Neural cell (in vitro differentiated cells): ENCODE results near the gene DDHD1.

ENCODE experiments used
- CTCF ChIP-seq: fragments of 450-650 bp; IDR thresholded peaks from 2 replicates; pipeline ENCODE4 v1.5.1; 2014; ENCODE audit warnings: antibody characterized with exemption, mild to moderate bottlenecking, moderate library complexity; ENCODE audit not compliant: poor library complexity, severe bottlenecking
- EP300 ChIP-seq: fragments of 450-650 bp; conservative IDR thresholded peaks from 2 replicates; pipeline ENCODE4 v1.6.1; 2014; ENCODE audit warnings: antibody characterized with exemption, mild to moderate bottlenecking, moderate library complexity; ENCODE audit not compliant: poor library complexity, severe bottlenecking
- EZH2 ChIP-seq: fragments of 200-600, 300-800 bp; shearing (Covaris generic), sonication (generic); IDR thresholded peaks from 2 replicates; pipeline ENCODE4 v1.6.1; 2014; ENCODE audit warnings: antibody characterized with exemption, low read length, borderline replicate concordance, mild to moderate bottlenecking; ENCODE audit not compliant: insufficient read depth, poor library complexity, severe bottlenecking
- MXI1 ChIP-seq: fragments of 450-650 bp; conservative IDR thresholded peaks from 2 replicates; pipeline ENCODE4 v1.6.1; 2014; ENCODE audit warnings: antibody characterized with exemption, mild to moderate bottlenecking; ENCODE audit not compliant: poor library complexity, severe bottlenecking
- POLR2AphosphoS5 ChIP-seq: IDR thresholded peaks from 2 replicates; pipeline ENCODE4 v1.6.1; 2012
- RAD21 ChIP-seq: fragments of 450-650 bp; conservative IDR thresholded peaks from 2 replicates; pipeline ENCODE4 v1.6.1; 2014; ENCODE audit warnings: antibody characterized with exemption, mild to moderate bottlenecking, moderate library complexity
- REST ChIP-seq: IDR thresholded peaks from 2 replicates; pipeline ENCODE4 v1.6.1; 2012; ENCODE audit warnings: borderline replicate concordance
- TAF1 ChIP-seq: IDR thresholded peaks from 2 replicates; pipeline ENCODE4 v1.6.1; 2012; ENCODE audit warnings: low read depth

GRCh38 chr14:53037016-53037415 lies 116.1 kb downstream of the DDHD1 start:
- TF ChIP-seq CTCF = no peak
- TF ChIP-seq POLR2AphosphoS5 = no peak
- TF ChIP-seq TAF1 = no peak
- no peak for TF ChIP-seq EZH2
- TF ChIP-seq EP300 = no peak
- no peak for TF ChIP-seq MXI1
- TF ChIP-seq REST = no peak
- TF ChIP-seq RAD21 = no peak
